GM18508 (cell line): ENCODE measurements around the gene NSUN7.

Source experiments
- ATAC-seq: cut with Tn5 transposase; IDR thresholded peaks from one replicate; pipeline ENCODE4 v1.9.1; 2021; ENCODE audit warnings: moderate number of reproducible peaks; ENCODE audit not compliant: insufficient read depth, unreplicated experiment

Gene NSUN7

GRCh38 chr4:40734497-40734896 lies 15.3 kb upstream of the NSUN7 start:
- no peak for ATAC-seq

- no peak for ATAC-seq
Measured at GRCh38 chr4:40736910-40737309, 12.8 kb upstream of the NSUN7 start.

GRCh38 chr4:40737879-40738278 lies 11.9 kb upstream of the NSUN7 start:
- ATAC-seq = no peak

- no peak for ATAC-seq
Measured at GRCh38 chr4:40739347-40739746, 10.4 kb upstream of the NSUN7 start.

- no peak for ATAC-seq
Measured at GRCh38 chr4:40744218-40744617, 5.5 kb upstream of the NSUN7 start.

GRCh38 chr4:40745285-40745984 lies 4.3 kb upstream of the NSUN7 start:
- ATAC-seq = no peak

GRCh38 chr4:40747207-40747835 lies 2.4 kb upstream of the NSUN7 start:
- no peak for ATAC-seq

GRCh38 chr4:40750461-40751258 lies 905 bp downstream of the NSUN7 start:
- ATAC-seq = no peak

- no peak for ATAC-seq
Measured at GRCh38 chr4:40755616-40756015, 5.9 kb downstream of the NSUN7 start.

- peak; percentile 97 for ATAC-seq
Measured at GRCh38 chr4:40763228-40763716, 13.5 kb downstream of the NSUN7 start.

- ATAC-seq = no peak
Measured at GRCh38 chr4:40769266-40769665, 19.5 kb downstream of the NSUN7 start.

GRCh38 chr4:40778090-40778489 lies 28.3 kb downstream of the NSUN7 start:
- ATAC-seq = no peak

- ATAC-seq = no peak
Measured at GRCh38 chr4:40782876-40783275, 33.1 kb downstream of the NSUN7 start.

- no peak for ATAC-seq
Measured at GRCh38 chr4:40785727-40786126, 36.0 kb downstream of the NSUN7 start.

GRCh38 chr4:40788331-40788730 lies 38.6 kb downstream of the NSUN7 start:
- no peak for ATAC-seq

GRCh38 chr4:40789031-40789430 lies 39.3 kb downstream of the NSUN7 start:
- ATAC-seq = no peak

- ATAC-seq = no peak
Measured at GRCh38 chr4:40789771-40790170, 40.0 kb downstream of the NSUN7 start.

GRCh38 chr4:40800064-40800463 lies 50.3 kb downstream of the NSUN7 start:
- no peak for ATAC-seq

- no peak for ATAC-seq
Measured at GRCh38 chr4:40804598-40804997, 54.8 kb downstream of the NSUN7 start.

GRCh38 chr4:40808926-40809457 lies 59.2 kb downstream of the NSUN7 start:
- ATAC-seq = no peak

- ATAC-seq = no peak
Measured at GRCh38 chr4:40811956-40812355, 62.2 kb downstream of the NSUN7 start.
